ENCODE results near the gene NKAIN4. TPM values are rescaled to one million over a fixed set of nuclear protein-coding genes. Genes with fewer than 3 reads are reported as not detected.
A peak's percentile ranks its signal among the peaks of the same experiment; 100 is the strongest.

Gene NKAIN4
- total RNA-seq, 4 donors from 2014 or later = not detected

DNA sequence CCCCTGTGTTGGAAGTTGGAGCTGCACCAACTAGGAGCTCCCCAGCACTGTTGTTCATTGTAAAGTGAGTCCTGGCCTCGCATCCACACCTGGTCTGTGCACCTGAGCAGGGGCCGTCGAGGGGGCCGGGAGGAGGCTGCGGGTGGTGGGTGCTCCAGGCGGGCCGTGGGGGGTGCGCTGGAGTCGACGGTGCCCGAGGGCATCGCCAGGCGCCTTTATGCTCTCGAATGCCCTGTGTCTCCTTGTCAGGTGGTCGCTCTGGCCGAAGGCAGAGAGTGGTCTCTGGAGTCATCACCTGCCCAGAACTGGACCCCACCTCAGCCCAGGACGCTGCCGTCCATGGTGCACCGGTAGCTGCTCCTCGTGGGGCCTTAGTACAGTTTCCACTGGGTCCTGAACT is 22.7 kb upstream of the NKAIN4 start:
- peaks cover 3 to 16% (median 8%) of the 10 kb centered on the region in 4 donors for H3K4me1 ChIP-seq
- DNase-seq = no peak
- no peaks in the 10 kb centered on the region for H3K27me3 ChIP-seq
- no peak for TF ChIP-seq POLR2A (IDR thresholded peaks at IDR 0.05)
- TF ChIP-seq, protein P1, sequence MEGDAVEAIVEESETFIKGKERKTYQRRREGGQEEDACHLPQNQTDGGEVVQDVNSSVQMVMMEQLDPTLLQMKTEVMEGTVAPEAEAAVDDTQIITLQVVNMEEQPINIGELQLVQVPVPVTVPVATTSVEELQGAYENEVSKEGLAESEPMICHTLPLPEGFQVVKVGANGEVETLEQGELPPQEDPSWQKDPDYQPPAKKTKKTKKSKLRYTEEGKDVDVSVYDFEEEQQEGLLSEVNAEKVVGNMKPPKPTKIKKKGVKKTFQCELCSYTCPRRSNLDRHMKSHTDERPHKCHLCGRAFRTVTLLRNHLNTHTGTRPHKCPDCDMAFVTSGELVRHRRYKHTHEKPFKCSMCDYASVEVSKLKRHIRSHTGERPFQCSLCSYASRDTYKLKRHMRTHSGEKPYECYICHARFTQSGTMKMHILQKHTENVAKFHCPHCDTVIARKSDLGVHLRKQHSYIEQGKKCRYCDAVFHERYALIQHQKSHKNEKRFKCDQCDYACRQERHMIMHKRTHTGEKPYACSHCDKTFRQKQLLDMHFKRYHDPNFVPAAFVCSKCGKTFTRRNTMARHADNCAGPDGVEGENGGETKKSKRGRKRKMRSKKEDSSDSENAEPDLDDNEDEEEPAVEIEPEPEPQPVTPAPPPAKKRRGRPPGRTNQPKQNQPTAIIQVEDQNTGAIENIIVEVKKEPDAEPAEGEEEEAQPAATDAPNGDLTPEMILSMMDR (IDR thresholded peaks at IDR 0.05) = no peak
- no peaks in the 10 kb centered on the region for H3K9me3 ChIP-seq
- H3K36me3 ChIP-seq = peaks cover 0 to 62% (median 0%) of the 10 kb centered on the region in 3 donors
- H3K4me3 ChIP-seq = no peak overlapping the region
- H3K27ac ChIP-seq = no peak overlapping the region

DNA sequence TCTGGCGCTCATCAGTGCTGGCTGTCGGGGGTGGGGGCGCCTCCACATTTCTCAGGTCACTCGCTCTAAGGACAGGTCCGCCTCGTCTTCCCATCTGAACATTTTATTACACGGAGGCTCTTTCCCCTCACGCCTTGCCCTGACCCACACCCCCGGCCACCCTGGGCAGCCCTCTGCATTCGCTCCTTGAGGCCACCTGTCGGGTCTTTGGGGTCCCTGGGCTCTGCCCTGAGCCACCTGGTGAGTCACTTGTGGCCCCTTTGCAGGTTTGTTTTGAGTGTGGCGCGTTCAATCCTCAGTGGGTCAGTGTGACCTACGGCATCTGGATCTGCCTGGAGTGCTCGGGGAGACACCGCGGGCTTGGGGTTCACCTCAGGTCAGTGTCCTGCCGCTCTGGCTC is 21.6 kb upstream of the NKAIN4 start:
- Histone ChIP-seq H3K27me3 (no peaks in the 10 kb centered on the region), H3K4me3 (no peak overlapping the region), H3K36me3 (peaks cover 0 to 51% (median 0%) of the 10 kb centered on the region in 3 donors), H3K27ac (no peak overlapping the region), H3K9me3 (no peaks in the 10 kb centered on the region), H3K4me1 (peaks cover 3 to 19% (median 11%) of the 10 kb centered on the region in 4 donors)
- no peak for DNase-seq
- TF ChIP-seq POLR2A (IDR thresholded peaks at IDR 0.05) = no peak
- TF ChIP-seq, protein P1 (IDR thresholded peaks at IDR 0.05) = no peak

DNA sequence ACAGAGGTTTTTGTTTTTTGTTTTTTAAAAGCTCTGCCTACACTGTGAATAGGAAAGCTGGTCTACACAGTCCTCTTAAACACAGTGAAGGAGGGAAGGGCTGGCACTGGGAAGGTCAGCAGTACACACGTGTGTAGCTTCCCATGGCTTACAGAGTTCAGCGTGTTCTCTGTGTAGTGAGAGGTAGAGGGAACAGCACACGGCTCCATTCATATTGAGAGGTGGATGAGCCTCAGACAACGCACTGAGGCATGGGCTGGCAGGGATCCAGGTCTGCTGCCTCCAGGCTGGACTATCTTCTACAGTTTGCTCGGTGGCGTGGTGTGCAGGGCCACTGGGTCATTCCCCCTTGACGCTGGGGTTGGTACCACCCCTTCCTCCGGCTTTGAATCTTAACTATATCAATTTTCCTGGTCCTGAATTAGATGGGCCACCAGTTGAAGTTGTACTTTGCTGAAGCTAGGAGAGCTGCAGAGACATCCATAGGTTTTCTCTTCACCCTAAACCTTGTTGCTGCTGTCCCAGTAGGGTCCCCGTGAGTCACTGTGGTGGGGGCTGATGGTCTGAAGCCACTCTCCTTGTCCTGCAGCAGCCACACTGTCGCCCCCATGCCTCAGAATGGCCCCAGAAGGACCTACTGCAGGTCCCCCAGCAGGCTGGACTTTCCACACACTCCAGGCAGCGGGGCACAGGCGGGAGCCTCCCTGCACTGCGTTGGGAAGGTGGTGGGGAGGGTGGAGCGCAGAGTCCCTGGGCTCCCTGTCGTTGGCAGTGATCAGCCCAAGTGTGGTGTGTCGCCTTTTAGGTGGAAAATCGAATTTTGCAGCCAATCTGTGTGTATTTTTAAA is 20.3 kb upstream of the NKAIN4 start:
- Histone ChIP-seq H3K4me1 (peaks cover 3 to 19% (median 11%) of the 10 kb centered on the region in 4 donors), H3K27ac (no peak overlapping the region), H3K27me3 (no peaks in the 10 kb centered on the region), H3K9me3 (no peaks in the 10 kb centered on the region), H3K4me3 (no peak overlapping the region), H3K36me3 (peaks cover 0 to 39% (median 0%) of the 10 kb centered on the region in 3 donors)
- DNase-seq = no peak
- TF ChIP-seq, protein P1 (IDR thresholded peaks at IDR 0.05) = no peak
- TF ChIP-seq POLR2A (IDR thresholded peaks at IDR 0.05) = no peak

DNA sequence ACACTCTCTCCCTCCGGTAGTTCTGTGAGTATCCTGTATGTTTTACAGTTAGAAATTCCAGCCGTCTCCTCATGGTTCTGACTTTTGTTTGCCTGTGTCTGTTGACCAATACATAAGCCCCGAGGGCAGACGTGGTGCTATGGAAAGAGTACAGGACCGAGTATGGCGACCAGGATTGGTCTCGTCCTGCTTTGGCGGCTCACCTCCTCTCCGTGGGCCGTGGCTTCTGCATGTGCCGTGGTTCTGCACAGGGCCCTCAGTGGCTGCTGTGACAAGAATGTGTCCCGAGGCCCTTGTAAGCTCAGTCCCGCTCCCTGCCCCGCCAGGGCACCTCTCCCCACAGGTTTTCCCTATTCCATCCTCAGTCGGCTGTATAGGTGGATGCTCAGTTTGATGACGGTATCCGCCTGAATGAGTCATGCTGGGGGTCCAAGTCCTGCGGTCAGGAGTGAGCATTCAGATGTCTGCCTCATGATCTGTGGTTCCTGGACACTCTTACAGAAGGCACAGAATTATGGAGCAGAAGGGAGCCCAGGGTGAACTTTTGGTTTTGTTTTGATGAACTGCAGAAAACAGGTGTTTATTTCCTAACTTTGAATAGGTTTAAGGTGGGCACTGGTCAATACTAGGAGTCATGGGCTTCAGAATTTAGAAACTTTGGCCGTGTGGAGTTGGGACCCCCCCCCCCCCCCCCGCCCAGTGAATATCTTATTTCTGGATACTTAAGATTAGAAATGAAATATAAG is 19.5 kb upstream of the NKAIN4 start:
- H3K36me3 ChIP-seq = peaks cover 0 to 32% (median 0%) of the 10 kb centered on the region in 3 donors
- no peak for DNase-seq
- H3K27ac ChIP-seq = no peak overlapping the region

DNA sequence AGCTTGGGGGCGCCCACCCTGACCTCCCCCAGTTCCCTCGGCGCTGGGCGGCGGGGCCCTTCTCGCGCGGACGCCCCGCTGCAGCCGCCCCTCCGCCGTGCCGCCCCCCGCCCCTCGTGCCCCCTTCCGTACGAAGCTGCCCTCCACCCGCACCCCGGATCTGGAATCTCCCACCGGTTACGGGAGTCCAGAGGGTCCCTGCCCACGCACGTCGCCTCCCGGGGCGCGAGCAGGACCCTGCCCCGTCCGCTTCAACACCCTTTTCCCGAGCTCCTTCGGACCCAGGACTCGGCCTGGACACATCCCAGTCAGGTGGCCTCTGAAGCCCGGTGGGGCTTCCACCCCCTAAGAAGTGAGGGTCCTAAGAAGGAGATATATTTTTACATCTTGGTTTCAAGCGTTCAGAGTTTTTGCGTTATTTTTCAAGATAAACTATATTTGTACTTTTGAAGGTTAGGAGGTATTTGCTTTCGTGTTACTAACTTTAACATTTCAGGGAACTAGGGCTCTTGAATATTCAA is 18.9 kb upstream of the NKAIN4 start:
- Histone ChIP-seq H3K4me3 (peak overlapping the region; percentile 98 to 99 (median 98)), H3K36me3 (peaks cover 0 to 25% (median 0%) of the 10 kb centered on the region in 3 donors), H3K27me3 (no peaks in the 10 kb centered on the region), H3K4me1 (peaks cover 3 to 19% (median 11%) of the 10 kb centered on the region in 4 donors), H3K9me3 (no peaks in the 10 kb centered on the region), H3K27ac (peak overlapping the region; percentile 80 to 87 (median 83))
- DNase-seq = no peak
- TF ChIP-seq, protein P1 (IDR thresholded peaks at IDR 0.05) = no peak
- no peak for TF ChIP-seq POLR2A (IDR thresholded peaks at IDR 0.05)

More for the DNA sequence above, 19.5 kb upstream of the NKAIN4 start:
- peaks cover 3 to 19% (median 11%) of the 10 kb centered on the region in 4 donors for H3K4me1 ChIP-seq
- H3K4me3 ChIP-seq = peak overlapping the region; percentile 98 to 99 (median 98)
- no peaks in the 10 kb centered on the region for H3K27me3 ChIP-seq
- no peak for TF ChIP-seq POLR2A (IDR thresholded peaks at IDR 0.05)
- TF ChIP-seq, protein P1 (IDR thresholded peaks at IDR 0.05) = no peak
- no peaks in the 10 kb centered on the region for H3K9me3 ChIP-seq
